GDM1 (cell line): ENCODE data around the gene DNASE2.

Source experiments
- DNase-seq: peaks from one replicate; lab custom pipeline; 2025; lab: John Stamatoyannopoulos, UW

The DNASE2 gene

DNA sequence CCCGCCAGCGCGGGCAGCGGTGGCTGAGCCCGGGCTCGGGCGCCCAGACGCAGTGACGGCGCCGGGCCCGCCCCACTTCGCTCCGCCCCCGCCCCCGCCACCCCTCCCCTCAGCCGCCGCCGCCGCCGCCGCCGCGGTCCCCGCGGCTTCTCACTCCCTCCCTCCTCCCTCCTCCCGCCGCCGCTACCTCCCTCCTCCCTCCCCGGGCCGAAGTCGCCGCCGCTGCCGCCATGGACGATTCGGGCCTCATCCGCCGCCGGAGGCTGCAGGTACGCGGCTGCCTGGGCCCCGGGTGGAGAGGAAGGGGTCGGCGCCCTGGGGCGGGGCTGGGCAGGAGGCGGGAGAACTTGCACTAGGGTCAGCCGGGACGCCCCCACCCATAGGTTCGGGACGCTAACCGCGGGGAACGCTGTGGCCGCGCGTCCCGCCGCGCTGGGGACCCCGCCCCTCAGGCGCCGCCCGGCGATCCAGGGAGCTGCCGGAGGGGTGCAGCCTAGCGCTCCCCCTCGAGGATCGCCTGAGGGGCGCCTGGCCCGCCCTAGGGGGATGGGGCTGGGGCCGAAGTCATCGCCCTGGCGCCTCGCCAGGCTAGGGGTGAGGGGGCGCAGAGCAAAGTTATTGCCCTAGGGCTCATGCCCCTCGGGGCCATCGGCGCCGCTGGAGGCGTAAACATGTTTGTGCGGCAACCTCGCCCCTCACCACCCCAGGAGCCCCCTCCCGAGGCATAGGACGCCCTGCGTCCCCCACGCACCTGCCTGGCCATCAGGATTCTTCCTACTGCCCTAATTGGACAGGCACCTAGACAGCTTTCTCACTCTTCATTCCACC lies 47.3 kb downstream of the DNASE2 start:
- DNase-seq = no peak

DNA sequence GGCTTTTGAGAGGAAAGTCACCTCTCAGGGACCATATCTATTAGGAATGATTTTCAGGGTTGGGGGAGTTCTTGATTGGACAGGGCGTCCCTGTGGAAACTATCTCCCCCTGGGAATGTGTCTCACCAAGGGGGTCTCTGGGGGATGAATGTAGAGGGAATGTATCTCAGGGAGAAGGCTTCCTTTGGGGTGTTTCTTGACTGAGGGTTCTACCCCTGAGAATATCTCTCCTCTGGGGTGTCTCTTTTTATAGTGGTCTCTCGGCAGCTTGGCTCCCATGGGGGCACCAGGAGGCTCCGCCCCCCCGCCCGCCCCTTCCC lies 47.9 kb downstream of the DNASE2 start:
- DNase-seq = no peak

DNA sequence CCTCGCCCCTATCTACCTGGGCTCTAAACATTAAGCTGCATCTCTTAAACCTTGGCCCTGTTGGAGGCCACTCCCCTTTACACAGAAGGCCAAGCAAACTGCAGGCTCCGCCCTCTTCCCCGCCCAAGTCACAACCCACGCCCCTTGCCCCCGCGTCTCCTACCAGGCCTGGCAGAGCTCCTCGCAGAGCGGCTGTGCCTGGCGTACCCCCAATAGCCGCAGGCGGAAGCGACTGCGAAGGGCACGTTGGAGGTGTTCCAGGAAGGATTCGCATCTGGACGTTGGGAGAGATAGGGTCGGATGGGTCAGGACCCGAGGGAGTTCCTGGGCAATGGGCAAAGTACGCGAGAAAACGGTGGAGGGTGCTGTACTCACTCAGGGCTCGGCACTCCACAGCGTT lies 52.8 kb downstream of the DNASE2 start:
- no peak for DNase-seq

DNA sequence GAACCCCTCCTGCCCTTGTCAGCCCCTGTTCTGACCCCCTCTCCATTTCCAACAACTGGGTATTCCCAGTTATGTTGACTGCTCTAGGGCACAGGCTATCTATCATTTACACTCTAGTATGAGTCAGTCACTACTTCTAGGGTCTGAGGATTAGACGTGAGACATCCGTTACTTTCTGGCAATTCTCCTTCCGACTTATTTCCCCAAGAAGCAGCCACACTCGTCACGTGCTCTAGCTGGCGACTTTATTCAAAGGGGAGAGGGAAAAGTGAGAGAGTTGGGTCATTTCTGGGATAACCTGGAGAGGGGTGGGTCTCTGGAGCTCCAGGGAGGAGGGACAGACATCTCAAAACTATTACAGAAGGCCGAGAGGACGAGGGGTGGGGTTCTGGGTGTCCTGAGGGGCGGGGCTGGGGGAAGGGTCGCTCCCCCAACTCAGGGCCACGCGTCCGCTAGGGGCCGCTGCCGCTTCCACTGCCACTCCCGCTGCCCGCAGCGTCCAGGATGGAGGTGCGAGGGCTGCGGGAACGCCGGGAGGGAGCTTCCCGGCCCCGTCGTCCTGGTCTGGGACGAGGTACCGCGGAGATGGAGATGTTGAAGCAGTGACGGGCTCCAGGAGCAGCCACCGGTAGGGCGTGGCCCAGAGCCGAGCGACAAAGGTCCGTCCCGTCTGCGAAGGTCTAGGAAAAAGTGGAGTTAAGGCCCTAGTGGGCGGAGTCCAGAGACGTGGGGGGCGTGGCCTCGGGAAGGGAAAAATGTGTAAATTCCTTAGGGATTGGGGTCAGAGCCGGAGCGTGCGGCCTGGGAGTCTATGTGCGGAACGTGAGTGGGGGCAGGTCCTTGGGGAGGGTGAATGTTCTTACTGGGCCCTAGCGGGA lies 55.8 kb downstream of the DNASE2 start:
- DNase-seq = no peak
